Measurements from ENCODE around the gene ABCC10. TPM values are rescaled to one million over a fixed set of nuclear protein-coding genes. Genes with fewer than 3 reads are reported as not detected.

ABCC10 gene
- polyA plus RNA-seq, 2 of the 4 experiments (the other 2 are of a cell fraction), result 6.8 to 9.3 TPM

- H3K27ac ChIP-seq, result no peak overlapping the region
- ATAC-seq, result peak; percentile 55 to 62; a peak in 4 of 6 replicates
- no peaks in the 10 kb centered on the region for H3K4me1 ChIP-seq
- no peak overlapping the region for H3K4me2 ChIP-seq
- ChIA-PET CTCF (interaction anchor here (0.6 to 1.4 kb wide), 4 partner anchors 11 to 368 kb away, joined by 3 read pairs; no protein-coding TSS in a partner anchor), POLR2A (no interaction called here)
- no peaks in the 10 kb centered on the region for H3K9me3 ChIP-seq
- TF ChIP-seq E2F6 (IDR thresholded peaks at IDR 0.05; ENCODE audit: borderline replicate concordance, low read depth) (no peak), CHD2 (IDR thresholded peaks at IDR 0.05; ENCODE audit: low read length, partially characterized antibody) (no peak), HOXA7 (CRISPR knock-in tag; IDR thresholded peaks at IDR 0.05) (no peak), HMGXB4 (CRISPR knock-in tag; IDR thresholded peaks at IDR 0.05; ENCODE audit: borderline replicate concordance) (no peak), NFE2L2 (conservative IDR thresholded peaks at IDR 0.05; ENCODE audit: low read length) (no peak), RCOR1 (IDR thresholded peaks at IDR 0.05; ENCODE audit: low read depth, low read length) (no peak), MYC (IDR thresholded peaks at IDR 0.05; ENCODE audit: borderline replicate concordance, low read length) (no peak), RAD21 (conservative IDR thresholded peaks at IDR 0.05 in 1 of 2, IDR thresholded peaks at IDR 0.05 in 1 of 2) (no peak), CHD4 (IDR thresholded peaks at IDR 0.05; ENCODE audit: borderline replicate concordance) (no peak), ZNF302 (CRISPR knock-in tag; IDR thresholded peaks at IDR 0.05) (no peak), ESRRA (IDR thresholded peaks at IDR 0.05; ENCODE audit: borderline replicate concordance, low read length) (no peak), EHMT2 (IDR thresholded peaks at IDR 0.05; ENCODE audit: low read depth) (no peak), ZC3H11A (IDR thresholded peaks at IDR 0.05) (no peak), PHF8 (IDR thresholded peaks at IDR 0.05; ENCODE audit: borderline replicate concordance, low read depth) (no peak), USF2 (IDR thresholded peaks at IDR 0.05) (no peak), POLR2AphosphoS2 (conservative IDR thresholded peaks at IDR 0.05; ENCODE audit: low read length) (no peak)
- 55% methylated on average over 1 of the region's 1 CpG for WGBS (ENCODE audit: missing lambda C conversion rate)
- no peak for FAIRE-seq
- H3K4me3 ChIP-seq, result no peak overlapping the region
- peak; percentile 7 to 15 for DNase-seq (ENCODE audit: low read depth in 1 of 2, low spot score in 1 of 2)
These were observed 24.5 kb upstream of the ABCC10 start for GRCh38 chr6:43402820-43403219.

GRCh38 chr6:43405354-43405753, 22.0 kb upstream of the ABCC10 start:
- ChIA-PET CTCF (no interaction called here), POLR2A (no interaction called here)
- ATAC-seq, result no peak
- 4% methylated on average over 3 of the region's 3 CpGs for WGBS (ENCODE audit: missing lambda C conversion rate)
- H3K9me3 ChIP-seq, result no peaks in the 10 kb centered on the region
- no peak for TF ChIP-seq PBX3 (IDR thresholded peaks at IDR 0.05)
- TF ChIP-seq PHF8 (IDR thresholded peaks at IDR 0.05; ENCODE audit: borderline replicate concordance, low read depth), result no peak
- TF ChIP-seq ZNF302 (CRISPR knock-in tag; IDR thresholded peaks at IDR 0.05), result no peak
- TF ChIP-seq NPAS2 (CRISPR knock-in tag; IDR thresholded peaks at IDR 0.05; ENCODE audit: borderline replicate concordance), result no peak
- no peak for TF ChIP-seq POLR2AphosphoS2 (conservative IDR thresholded peaks at IDR 0.05; ENCODE audit: low read length)
- no peak for TF ChIP-seq HOXA7 (CRISPR knock-in tag; IDR thresholded peaks at IDR 0.05)
- TF ChIP-seq USF2 (IDR thresholded peaks at IDR 0.05), result no peak
- no peak for DNase-seq (ENCODE audit: low read depth in 1 of 2, low spot score in 1 of 2)
- H3K4me2 ChIP-seq, result no peak overlapping the region
- FAIRE-seq, result no peak
- no peak overlapping the region for H3K27ac ChIP-seq
- H3K4me1 ChIP-seq, result no peaks in the 10 kb centered on the region
- no peak overlapping the region for H3K4me3 ChIP-seq
